Chondrocyte (in vitro differentiated cells): ENCODE measurements around the gene GRIK4. TPM values are rescaled to one million over a fixed set of nuclear protein-coding genes. Genes with fewer than 3 reads are reported as not detected.

Experiments
- DNase-seq: peaks from one replicate; pipeline ENCODE4 v3.0.0; 2021; ENCODE audit warnings: mixed read lengths, low spot score
- H3K27ac Mint-ChIP-seq: one replicate; pipeline ENCODE4 v1.8.0; 2021; ENCODE audit warnings: mild to moderate bottlenecking, moderate library complexity, mixed read lengths; ENCODE audit not compliant: unreplicated experiment
- H3K27me3 Mint-ChIP-seq: 2 replicates; pipeline ENCODE4 v1.8.0; 2021; ENCODE audit warnings: low read depth, mixed read lengths
- H3K36me3 Mint-ChIP-seq: 2 replicates; pipeline ENCODE4 v1.8.0; 2021; ENCODE audit warnings: low read depth, mixed read lengths
- H3K4me1 Mint-ChIP-seq: 2 replicates; pipeline ENCODE4 v1.8.0; 2021; ENCODE audit warnings: low read depth, mild to moderate bottlenecking, mixed read lengths
- H3K4me3 Mint-ChIP-seq: one replicate; pipeline ENCODE4 v1.8.0; 2021; ENCODE audit warnings: mild to moderate bottlenecking, moderate library complexity, mixed read lengths; ENCODE audit not compliant: unreplicated experiment
- H3K9me3 Mint-ChIP-seq: 2 replicates; pipeline ENCODE4 v1.8.0; 2021; ENCODE audit warnings: low read depth, mixed read lengths
- CTCF ChIP-seq: fragments of 200-600 bp; sonication (generic); IDR thresholded peaks from 2 replicates; pipeline ENCODE4 v1.5.0; 2021; ENCODE audit warnings: antibody characterized with exemption, mild to moderate bottlenecking, moderate library complexity
- total RNA-seq: library from RNA; stranded (reverse); gene quantifications from 3 replicates; pipeline ENCODE4 v1.2.1, GENCODE V29; 2021

The GRIK4 gene
- total RNA-seq, 1 donor from 2014 or later, result 0.37 TPM

- Mint-ChIP-seq H3K9me3 (no peaks in the 10 kb centered on the region), H3K27me3 (no peaks in the 10 kb centered on the region), H3K4me1 (no peaks in the 10 kb centered on the region), H3K27ac (no peak overlapping the region), H3K4me3 (no peak overlapping the region), H3K36me3 (peaks cover 29% of the 10 kb centered on the region)
- DNase-seq, result no peak
- TF ChIP-seq CTCF, result no peak
Measured at GRCh38 chr11:120486138-120486537, 25.4 kb upstream of the GRIK4 start.

GRCh38 chr11:120489799-120490198 is 21.7 kb upstream of the GRIK4 start:
- Mint-ChIP-seq H3K27me3 (no peaks in the 10 kb centered on the region), H3K27ac (no peak overlapping the region), H3K4me3 (no peak overlapping the region), H3K9me3 (no peaks in the 10 kb centered on the region), H3K4me1 (no peaks in the 10 kb centered on the region), H3K36me3 (peaks cover 14% of the 10 kb centered on the region)
- no peak for TF ChIP-seq CTCF
- no peak for DNase-seq

GRCh38 chr11:120492486-120492885 is 19.1 kb upstream of the GRIK4 start:
- Mint-ChIP-seq H3K4me1 (no peaks in the 10 kb centered on the region), H3K4me3 (no peak overlapping the region), H3K27me3 (no peaks in the 10 kb centered on the region), H3K36me3 (peaks cover 5% of the 10 kb centered on the region), H3K9me3 (no peaks in the 10 kb centered on the region), H3K27ac (no peak overlapping the region)
- DNase-seq, result no peak
- no peak for TF ChIP-seq CTCF

- Mint-ChIP-seq H3K4me1 (no peaks in the 10 kb centered on the region), H3K9me3 (no peaks in the 10 kb centered on the region), H3K27me3 (no peaks in the 10 kb centered on the region), H3K27ac (no peak overlapping the region), H3K4me3 (no peak overlapping the region), H3K36me3 (peaks cover 5% of the 10 kb centered on the region)
- no peak for DNase-seq
- TF ChIP-seq CTCF, result no peak
Measured at GRCh38 chr11:120494595-120494994, 17.0 kb upstream of the GRIK4 start.

- Mint-ChIP-seq H3K9me3 (no peaks in the 10 kb centered on the region), H3K36me3 (peaks cover 1% of the 10 kb centered on the region), H3K27me3 (no peaks in the 10 kb centered on the region), H3K4me3 (no peak overlapping the region), H3K27ac (no peak overlapping the region), H3K4me1 (peaks cover 7% of the 10 kb centered on the region)
- DNase-seq, result no peak
- no peak for TF ChIP-seq CTCF
Measured at GRCh38 chr11:120499088-120499487, 12.5 kb upstream of the GRIK4 start.
